ENCODE measurements around the gene ADAM10.

ADAM10 gene

GRCh38 chr15:58573270-58573669 is 176.2 kb downstream of the ADAM10 start:
- no peak for DNase-seq

- DNase-seq = no peak
Observed at GRCh38 chr15:58572521-58572920, 177.0 kb downstream of the ADAM10 start.

GRCh38 chr15:58571491-58571890 is 178.0 kb downstream of the ADAM10 start:
- no peak for DNase-seq

- no peak for DNase-seq
Observed at GRCh38 chr15:58569455-58569854, 180.1 kb downstream of the ADAM10 start.

- no peak for DNase-seq
Observed at GRCh38 chr15:58568157-58568571, 181.3 kb downstream of the ADAM10 start.

GRCh38 chr15:58566029-58566428 is 183.5 kb downstream of the ADAM10 start:
- DNase-seq = no peak

- DNase-seq = no peak
Observed at GRCh38 chr15:58565619-58566018, 183.9 kb downstream of the ADAM10 start.

GRCh38 chr15:58564981-58565380 is 184.5 kb downstream of the ADAM10 start:
- no peak for DNase-seq

GRCh38 chr15:58562135-58562534 is 187.4 kb downstream of the ADAM10 start:
- no peak for DNase-seq

- DNase-seq = no peak
Observed at GRCh38 chr15:58561321-58561720, 188.2 kb downstream of the ADAM10 start.

GRCh38 chr15:58559904-58560588 is 189.5 kb downstream of the ADAM10 start:
- no peak for DNase-seq

GRCh38 chr15:58558777-58559176 is 190.7 kb downstream of the ADAM10 start:
- no peak for DNase-seq

- no peak for DNase-seq
Observed at GRCh38 chr15:58556541-58556940, 193.0 kb downstream of the ADAM10 start.

GRCh38 chr15:58556028-58556361 is 193.5 kb downstream of the ADAM10 start:
- no peak for DNase-seq

- DNase-seq = no peak
Observed at GRCh38 chr15:58555162-58556027, 194.1 kb downstream of the ADAM10 start.

GRCh38 chr15:58554758-58555157 is 194.7 kb downstream of the ADAM10 start:
- DNase-seq = no peak

GRCh38 chr15:58553365-58553918 is 196.1 kb downstream of the ADAM10 start:
- no peak for DNase-seq

- DNase-seq = no peak
Observed at GRCh38 chr15:58552505-58553364, 196.8 kb downstream of the ADAM10 start.

GRCh38 chr15:58551764-58552504 is 197.6 kb downstream of the ADAM10 start:
- peak; percentile 87 for DNase-seq

GRCh38 chr15:58551084-58551763 is 198.3 kb downstream of the ADAM10 start:
- DNase-seq = no peak

- no peak for DNase-seq
Observed at GRCh38 chr15:58549785-58550074, 199.8 kb downstream of the ADAM10 start.

Data from fibroblast of skin of back (primary cell).